AG04449 (cell line): ENCODE data around the gene PCDHGA8.
"Not testable (repeated sequence)": the region's sequence is repeated elsewhere in the genome, so short reads cannot be mapped to it uniquely, and the experiment has no call there.

ENCODE experiments used
- CTCF ChIA-PET: fragments of 350-600 bp; formaldehyde crosslinking; extraction: SDS; loops from one replicate; lab custom pipeline; 2021; ENCODE audit warnings: antibody characterized with exemption; lab: Yijun Ruan, JAX
- POLR2A ChIA-PET: fragments of 400-600, 350-600 bp; formaldehyde crosslinking; extraction: SDS; loops from one replicate; lab custom pipeline; 2020; ENCODE audit warnings: antibody characterized with exemption, inconsistent platforms; lab: Yijun Ruan, JAX
- DNase-seq: peaks from one replicate; pipeline ENCODE4 v3.0.0-alpha.2; 2010; ENCODE audit warnings: low read depth, low spot score
- H3K4me3 ChIP-seq: 2 replicates; pipeline ENCODE4 v1.5.1; 2011; ENCODE audit warnings: low read depth, mild to moderate bottlenecking, control low read depth, low read length
- CTCF ChIP-seq: IDR thresholded peaks from one replicate; pipeline ENCODE4 v1.5.1; 2011; ENCODE audit warnings: mild to moderate bottlenecking, moderate library complexity, low read length, control low read depth, inconsistent platforms; ENCODE audit not compliant: insufficient read depth; ENCODE audit errors: missing control alignments

PCDHGA8 gene

DNA sequence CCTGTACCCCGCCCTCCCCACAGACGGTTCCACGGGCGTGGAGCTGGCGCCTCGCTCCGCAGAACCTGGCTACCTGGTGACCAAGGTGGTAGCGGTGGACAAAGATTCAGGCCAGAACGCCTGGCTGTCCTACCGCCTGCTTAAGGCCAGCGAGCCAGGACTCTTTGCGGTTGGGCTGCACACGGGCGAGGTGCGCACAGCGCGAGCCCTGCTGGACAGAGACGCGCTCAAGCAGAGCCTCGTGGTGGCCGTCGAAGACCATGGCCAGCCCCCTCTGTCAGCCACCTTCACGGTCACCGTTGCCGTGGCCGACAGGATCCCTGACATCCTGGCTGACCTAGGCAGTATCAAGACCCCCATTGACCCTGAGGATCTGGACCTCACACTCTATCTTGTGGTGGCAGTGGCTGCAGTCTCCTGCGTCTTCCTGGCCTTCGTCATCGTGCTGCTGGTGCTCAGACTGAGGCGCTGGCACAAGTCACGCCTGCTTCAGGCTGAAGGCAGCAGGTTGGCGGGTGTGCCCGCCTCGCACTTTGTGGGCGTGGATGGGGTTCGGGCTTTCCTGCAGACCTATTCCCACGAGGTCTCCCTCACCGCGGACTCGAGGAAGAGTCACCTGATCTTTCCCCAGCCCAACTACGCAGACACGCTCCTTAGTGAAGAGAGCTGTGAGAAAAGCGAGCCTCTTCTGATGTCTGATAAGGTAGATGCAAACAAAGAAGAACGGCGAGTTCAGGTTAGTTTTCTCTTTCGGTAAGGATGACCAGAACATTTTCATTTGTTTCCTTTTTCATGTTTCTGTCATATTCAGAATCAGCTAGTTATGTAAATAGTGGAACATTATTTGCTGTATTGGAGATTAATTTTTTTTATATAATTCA is 26.2 kb upstream of the PCDHGA8 start:
- no peak overlapping the region for H3K4me3 ChIP-seq
- ChIA-PET CTCF (interaction anchor here (2.0 to 2.3 kb wide), 2 partner anchors 197 to 201 kb away, joined by 7 to 8 read pairs; no protein-coding TSS in a partner anchor), POLR2A (no interaction called here)
- no peak for DNase-seq
- TF ChIP-seq CTCF = no peak

DNA sequence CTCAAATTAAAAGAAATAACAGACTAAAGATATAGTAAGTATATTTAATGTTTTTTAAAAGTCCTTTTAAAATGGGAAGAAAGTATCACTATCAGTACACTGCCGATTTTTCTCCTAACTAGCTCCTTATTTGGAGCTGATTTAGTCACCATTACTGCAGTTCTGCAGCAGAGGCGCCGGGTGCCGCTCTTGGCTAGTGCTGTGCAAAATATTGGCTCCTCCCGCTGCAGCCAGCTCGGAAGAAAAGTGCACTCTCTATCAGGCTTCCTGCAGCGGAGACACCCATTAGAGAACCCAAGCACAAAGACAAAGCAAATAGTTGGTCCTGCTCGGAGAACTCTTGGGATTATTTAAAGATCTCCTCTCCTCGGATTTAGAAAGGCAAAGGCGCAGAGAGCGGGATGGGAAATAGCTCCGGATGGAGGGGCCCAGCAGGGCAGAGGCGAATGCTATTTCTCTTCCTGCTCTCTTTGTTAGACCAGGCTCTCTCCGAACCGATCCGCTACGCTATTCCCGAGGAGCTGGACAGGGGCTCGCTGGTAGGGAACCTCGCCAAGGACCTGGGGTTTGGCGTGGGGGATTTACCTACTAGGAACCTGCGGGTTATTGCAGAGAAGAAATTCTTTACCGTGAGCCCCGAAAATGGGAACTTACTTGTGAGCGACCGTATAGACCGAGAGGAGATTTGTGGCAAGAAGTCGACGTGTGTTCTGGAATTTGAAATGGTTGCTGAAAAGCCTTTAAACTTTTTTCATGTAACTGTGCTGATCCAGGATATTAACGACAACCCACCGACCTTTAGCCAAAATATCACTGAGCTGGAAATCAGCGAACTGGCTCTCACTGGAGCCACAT is 22.2 kb upstream of the PCDHGA8 start, which contains the start of gene PCDHGB3:
TSS of gene PCDHGB3 (plus strand) at position 249 of the 855 bp plus-strand sequence. CDS start at position 402, 153 bp downstream.
- POLR2A ChIA-PET = interaction anchor here (0.6 to 2.2 kb wide), 2 partner anchors 188 to 194 kb away, joined by 3 to 9 read pairs; no protein-coding TSS in a partner anchor
- peak; percentile 40 for TF ChIP-seq CTCF
- DNase-seq = no peak
- peak within 1 kb of the TSS; percentile 45 for H3K4me3 ChIP-seq
- CTCF ChIA-PET = interaction anchor here (0.5 to 3.8 kb wide), 45 partner anchors 9 to 198 kb away, joined by 3 to 99 read pairs (median 4); partner anchors contain the start of genes PCDHGA1, PCDHGA10, PCDHGA11 and PCDHGA12

DNA sequence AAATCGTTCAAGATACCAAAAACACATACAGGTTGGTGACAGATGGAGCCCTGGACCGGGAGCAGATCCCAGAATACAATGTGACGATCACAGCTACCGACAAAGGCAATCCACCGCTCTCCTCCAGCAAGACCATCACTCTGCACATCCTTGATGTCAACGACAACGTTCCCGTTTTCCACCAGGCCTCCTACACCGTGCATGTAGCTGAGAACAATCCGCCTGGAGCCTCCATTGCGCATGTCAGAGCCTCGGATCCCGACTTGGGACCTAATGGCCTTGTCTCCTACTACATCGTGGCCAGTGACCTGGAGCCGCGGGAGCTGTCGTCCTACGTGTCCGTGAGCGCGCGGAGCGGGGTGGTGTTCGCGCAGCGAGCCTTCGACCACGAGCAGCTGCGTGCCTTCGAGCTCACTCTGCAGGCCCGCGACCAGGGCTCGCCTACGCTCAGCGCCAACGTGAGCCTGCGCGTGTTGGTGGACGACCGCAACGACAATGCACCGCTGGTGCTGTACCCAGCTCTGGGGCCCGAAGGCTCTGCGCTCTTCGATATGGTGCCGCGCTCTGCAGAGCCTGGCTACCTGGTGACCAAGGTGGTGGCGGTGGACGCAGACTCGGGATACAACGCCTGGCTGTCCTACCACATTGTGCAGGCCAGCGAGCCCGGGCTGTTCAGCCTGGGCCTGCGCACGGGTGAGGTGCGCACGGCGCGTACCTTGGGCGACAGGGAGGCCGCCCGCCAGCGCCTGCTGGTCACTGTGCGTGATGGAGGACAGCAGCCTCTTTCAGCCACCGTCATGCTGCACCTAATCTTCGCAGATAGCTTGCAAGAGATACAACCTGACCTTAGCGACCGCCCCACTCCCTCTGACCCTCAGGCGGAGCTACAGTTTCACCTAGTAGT is 20.6 kb upstream of the PCDHGA8 start:
- ChIA-PET CTCF (interaction anchor here (0.8 to 3.8 kb wide), 12 partner anchors 13 to 195 kb away, joined by 3 to 99 read pairs (median 8); partner anchors contain the start of genes PCDHGA10, PCDHGA3, PCDHGA4 and PCDHGB2), POLR2A (interaction anchor here (2.2 kb wide), 1 partner anchor 192 kb away, joined by 9 read pairs; no protein-coding TSS in a partner anchor)
- no peak for TF ChIP-seq CTCF
- no peak for DNase-seq
- H3K4me3 ChIP-seq = no peak overlapping the region

DNA sequence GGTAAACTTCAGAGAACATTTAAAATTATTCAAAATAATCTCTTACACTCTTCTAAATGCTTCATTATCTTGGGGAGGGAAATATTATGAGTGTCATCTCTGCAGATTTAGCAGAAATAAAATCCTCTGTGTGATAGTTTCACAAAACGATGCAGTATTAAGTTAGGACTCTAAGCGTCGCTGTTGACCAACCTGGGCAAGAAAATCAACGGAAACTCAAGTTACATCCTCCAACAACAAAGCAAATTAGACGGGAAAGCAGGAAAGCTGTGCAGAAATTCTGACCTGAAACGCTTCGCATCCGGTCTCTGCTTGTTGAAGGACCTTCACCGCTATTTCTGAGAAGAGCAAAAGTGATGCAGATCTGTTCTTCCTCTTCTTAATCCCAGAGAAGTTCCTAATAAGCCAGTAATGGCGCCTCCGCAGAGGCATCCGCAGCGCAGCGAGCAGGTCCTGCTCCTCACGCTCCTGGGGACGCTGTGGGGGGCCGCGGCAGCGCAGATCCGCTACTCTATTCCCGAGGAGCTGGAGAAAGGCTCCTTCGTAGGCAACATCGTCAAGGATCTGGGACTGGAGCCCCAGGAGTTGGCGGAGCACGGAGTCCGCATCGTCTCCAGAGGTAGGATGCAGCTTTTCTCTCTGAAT is 18.6 kb upstream of the PCDHGA8 start, which contains the start of gene PCDHGA6:
TSS of gene PCDHGA6 (plus strand) at position 219 of the 645 bp plus-strand sequence. CDS start at position 412, 193 bp downstream.
- TF ChIP-seq CTCF = no peak
- ChIA-PET CTCF (interaction anchor here (0.6 to 4.9 kb wide), 20 partner anchors 9 to 218 kb away, joined by 3 to 51 read pairs (median 6); partner anchors contain the start of genes PCDHGA4, PCDHGA5, PCDHGA7 and PCDHGA8), POLR2A (no interaction called here)
- H3K4me3 ChIP-seq = peak within 1 kb of the TSS; percentile 44
- no peak for DNase-seq

GRCh38 chr5:141374627-141375026 is 17.8 kb upstream of the PCDHGA8 start:
- no peak for DNase-seq
- ChIA-PET POLR2A (no interaction called here), CTCF (interaction anchor here (0.6 to 4.9 kb wide), 21 partner anchors 10 to 218 kb away, joined by 3 to 51 read pairs (median 5); partner anchors contain the start of genes PCDHGA4, PCDHGA5, PCDHGA8 and PCDHGA9)
- TF ChIP-seq CTCF = no peak
- no peak overlapping the region for H3K4me3 ChIP-seq

- DNase-seq, H3K4me3 ChIP-seq, POLR2A ChIA-PET: not testable (repeated sequence)
- CTCF ChIA-PET = interaction anchor here (1.0 to 4.9 kb wide), 10 partner anchors 11 to 192 kb away, joined by 3 to 51 read pairs (median 13); partner anchors contain the start of genes PCDHGA5, PCDHGA8, PCDHGA9 and PCDHGB4
Measured at GRCh38 chr5:141375444-141376155, 16.8 kb upstream of the PCDHGA8 start.
